ENCODE measurements around the gene SLC22A14.
"Not testable (repeated sequence)": the region's sequence is repeated elsewhere in the genome, so short reads cannot be mapped to it uniquely, and the experiment has no call there.

Gene SLC22A14

DNA sequence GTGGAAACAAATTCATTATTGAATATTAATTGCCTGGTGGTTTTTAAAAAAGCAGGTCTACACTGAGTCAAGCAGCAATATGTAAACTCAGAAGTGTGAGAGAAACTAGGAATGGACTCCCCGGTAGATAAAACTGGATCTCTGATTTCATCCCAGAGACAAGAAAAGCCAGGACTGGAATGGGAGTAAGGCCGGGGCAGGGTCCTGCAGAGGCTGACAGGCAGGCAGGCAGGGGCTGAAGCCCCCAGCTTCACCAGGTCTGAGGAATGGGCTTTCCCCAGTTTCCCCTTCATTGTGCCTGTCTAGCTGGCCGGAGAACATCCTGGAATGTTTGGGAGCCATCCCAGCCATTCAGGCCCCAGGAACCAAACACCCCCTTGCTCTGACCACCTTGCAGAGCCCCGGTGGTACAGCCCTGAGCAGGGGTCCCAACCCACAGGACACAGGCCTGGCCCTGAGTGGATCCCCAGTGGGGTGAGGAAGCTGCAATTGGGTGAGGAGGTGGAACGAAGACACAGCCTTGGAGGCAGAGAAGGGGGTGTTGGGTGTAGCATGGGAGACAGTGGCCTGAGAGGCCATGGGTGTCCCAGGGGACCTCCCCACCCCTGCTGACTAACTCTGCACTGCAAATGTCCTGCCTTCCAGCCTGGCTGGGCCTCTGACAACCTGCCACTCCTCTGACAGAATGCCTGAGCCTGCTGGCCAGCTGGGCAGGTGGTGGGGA is 32.8 kb downstream of the SLC22A14 start:
- DNase-seq: no peak

- no peak for DNase-seq
Measured at GRCh38 chr3:38315488-38316230, 33.6 kb downstream of the SLC22A14 start.

DNA sequence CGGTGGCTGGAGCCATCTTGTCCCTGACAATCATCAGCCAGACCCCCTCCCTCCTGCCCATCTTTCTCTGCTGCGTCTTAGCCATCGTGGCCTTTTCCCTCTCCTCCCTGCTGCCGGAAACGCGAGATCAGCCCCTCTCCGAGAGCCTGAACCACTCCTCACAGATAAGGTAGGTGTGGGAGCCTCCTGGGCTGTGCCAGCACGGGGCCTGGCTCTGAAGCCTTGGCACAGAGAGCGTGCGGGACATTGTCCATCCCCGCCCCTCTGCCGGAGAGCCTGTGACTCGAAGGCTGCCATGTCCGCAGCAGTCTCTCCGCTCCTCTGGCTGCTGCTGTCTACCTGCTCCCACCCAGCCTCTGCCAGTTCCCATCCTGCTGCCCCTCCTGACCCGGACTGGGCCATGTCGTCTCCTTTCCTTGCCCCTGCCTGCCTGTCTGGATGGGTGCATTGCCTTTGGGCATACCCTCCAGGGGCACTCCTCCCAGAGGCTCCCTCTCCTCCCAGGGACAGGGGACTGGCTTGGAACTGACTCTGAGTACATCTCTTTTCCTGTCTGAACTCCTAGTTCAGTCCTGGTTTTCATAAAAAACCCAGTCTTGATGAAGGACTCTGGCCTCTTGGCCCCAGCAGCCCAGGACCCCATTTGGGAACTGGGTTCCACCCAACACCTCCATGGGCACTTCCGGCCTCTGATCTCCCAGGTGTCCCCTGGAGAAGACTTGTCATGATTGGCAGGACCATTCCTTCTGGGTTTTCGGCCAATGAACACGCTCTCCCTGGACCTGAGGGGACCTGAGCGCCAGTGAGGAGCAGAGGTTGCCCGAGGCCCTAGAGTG is 34.5 kb downstream of the SLC22A14 start:
- no peak for DNase-seq

DNA sequence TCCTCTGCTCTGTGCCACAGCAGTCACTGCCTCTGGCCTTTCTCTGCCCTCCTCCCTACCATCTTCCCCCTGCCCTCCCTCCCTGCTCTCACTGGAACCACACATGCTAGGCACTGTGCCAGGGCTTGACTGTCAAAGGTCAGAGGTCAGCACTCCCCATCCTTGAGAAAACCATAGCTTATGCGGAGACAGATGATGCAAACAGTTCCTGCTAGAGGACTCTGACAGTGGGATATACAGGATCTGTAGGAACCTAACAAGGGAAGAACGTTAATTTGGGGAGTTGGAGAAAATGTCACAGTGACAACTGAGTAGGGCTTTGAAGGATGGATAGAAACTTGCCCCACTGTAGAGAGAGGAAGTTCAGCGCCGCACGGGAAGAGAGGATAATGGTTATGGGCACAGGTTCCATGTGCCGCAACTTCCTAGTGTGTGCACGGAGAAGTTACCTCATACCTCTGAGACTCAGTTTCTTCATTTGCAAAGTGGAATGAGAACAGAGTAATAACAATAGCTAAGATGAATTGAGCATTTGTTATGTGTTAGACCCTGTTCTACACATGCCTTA is 35.2 kb downstream of the SLC22A14 start:
- peak; percentile 10 for DNase-seq

GRCh38 chr3:38318766-38319671 is 36.9 kb downstream of the SLC22A14 start:
- DNase-seq: no peak

DNA sequence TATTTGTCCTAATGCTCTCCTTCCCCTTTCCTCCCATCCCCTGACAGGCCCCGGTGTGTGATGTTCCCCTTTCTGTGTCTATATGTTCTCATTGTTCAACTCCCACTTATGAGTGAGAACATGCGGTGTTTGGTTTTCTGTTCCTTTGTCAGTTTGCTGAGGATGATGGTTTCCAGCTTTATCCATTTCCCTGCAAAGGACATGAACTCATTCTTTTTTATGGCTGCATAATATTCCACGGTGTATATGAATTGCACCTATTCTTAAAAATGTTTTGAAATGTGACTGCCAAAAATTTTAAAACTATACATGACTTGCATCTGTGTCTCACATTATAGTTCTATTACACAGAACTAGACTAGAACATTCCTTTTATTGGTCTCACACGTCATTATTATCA is 38.5 kb downstream of the SLC22A14 start:
- not testable (repeated sequence) for DNase-seq

DNA sequence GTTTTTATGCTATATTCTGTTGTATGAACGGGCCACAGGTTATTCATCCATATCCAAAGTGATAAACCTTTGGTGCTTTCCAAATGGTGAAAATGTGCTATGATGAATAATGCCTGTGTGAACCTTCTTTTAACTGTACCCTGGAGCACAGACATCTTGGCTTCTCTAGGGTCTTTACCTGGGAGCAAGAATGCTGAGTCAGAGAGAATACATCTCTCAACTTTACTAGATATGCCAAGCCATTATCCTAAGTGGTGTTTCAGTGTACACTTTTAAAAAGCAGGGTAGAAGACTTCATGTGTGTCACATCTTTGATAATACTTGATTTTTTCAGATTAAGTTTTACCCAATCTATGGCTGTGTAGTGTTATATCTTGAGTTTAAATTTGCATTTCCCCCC is 41.0 kb downstream of the SLC22A14 start:
- DNase-seq: no peak

GRCh38 chr3:38325256-38325655 is 43.2 kb downstream of the SLC22A14 start:
- DNase-seq: no peak

- peak; percentile 74 for DNase-seq
Measured at GRCh38 chr3:38327335-38328009, 45.4 kb downstream of the SLC22A14 start.

DNA sequence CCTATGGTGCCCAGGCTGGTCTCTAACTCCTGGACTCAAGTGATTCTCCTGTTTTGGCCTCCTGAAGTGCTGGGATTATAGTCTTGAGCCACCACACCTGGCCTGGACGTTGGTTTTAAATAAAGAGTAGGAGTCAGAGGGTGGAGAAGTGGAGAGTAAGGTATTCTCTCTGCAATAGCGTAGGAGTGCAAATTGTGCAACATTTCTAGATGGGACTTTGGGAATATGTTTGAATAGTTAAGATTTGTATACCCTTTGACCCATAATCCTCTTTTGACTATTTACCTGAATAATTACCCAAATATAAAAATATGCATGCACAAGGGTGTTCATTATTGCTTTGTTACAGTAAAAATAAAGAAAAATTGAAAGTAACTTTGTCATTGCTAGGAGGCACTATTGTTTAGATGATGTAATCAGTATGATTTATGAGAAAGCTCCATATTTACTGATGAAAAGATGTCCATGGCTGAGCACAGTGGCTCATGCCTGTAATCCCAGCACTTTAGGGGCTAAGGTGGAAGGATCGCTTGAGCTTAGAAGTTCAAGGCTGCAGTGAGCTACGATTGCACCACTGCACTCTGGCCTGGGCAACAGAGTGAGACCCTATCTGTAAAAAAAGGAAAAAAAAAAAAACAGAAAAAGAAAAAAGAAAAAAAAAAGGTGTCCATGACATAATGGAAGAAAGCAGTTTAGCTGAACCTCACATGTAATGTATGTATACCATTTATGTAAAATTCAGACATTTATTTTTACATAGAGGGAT is 49.3 kb downstream of the SLC22A14 start:
- DNase-seq: no peak

DNA sequence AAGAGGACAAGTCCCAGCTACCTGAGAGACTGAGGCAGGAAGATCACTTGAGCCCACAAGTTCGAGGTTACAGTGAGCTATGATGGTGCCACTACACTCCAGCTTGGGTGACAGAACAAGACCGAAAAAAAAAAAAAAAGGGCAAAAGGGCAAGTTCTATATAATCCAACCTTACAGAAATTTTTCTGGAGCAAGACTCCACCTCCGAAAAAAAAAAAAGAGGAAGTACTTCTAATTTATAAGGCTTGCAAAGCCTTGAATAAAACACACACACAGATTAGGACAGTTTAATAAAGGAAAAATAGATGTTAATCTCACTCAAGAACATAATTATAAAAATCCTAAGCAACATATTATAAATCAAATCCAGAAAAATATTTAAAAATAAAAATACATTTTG is 50.1 kb downstream of the SLC22A14 start:
- peak; percentile 29 for DNase-seq

GRCh38 chr3:38334142-38335055 is 52.3 kb downstream of the SLC22A14 start:
- DNase-seq: no peak

- no peak for DNase-seq
Measured at GRCh38 chr3:38335263-38335662, 53.2 kb downstream of the SLC22A14 start.

DNA sequence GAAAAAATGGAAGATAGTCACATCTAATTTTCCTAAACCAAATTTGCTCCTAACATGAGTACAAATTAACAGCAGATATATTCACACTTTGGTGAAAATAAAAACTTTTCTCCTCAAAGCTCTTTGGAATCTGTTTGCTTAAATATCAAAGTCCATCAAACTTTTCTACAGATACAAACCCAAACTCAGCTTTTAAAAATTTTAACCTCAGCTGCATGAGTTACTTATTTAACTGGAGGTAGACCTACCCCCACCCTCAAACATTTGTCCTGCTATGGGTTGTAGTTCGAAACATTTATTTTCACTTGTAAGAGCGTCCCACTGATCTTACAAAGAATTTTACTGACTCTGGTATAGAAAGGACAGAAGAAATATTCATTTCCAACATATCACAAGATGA is 55.6 kb downstream of the SLC22A14 start:
- no peak for DNase-seq

- DNase-seq: no peak
Measured at GRCh38 chr3:38343797-38344594, 61.9 kb downstream of the SLC22A14 start.

DNA sequence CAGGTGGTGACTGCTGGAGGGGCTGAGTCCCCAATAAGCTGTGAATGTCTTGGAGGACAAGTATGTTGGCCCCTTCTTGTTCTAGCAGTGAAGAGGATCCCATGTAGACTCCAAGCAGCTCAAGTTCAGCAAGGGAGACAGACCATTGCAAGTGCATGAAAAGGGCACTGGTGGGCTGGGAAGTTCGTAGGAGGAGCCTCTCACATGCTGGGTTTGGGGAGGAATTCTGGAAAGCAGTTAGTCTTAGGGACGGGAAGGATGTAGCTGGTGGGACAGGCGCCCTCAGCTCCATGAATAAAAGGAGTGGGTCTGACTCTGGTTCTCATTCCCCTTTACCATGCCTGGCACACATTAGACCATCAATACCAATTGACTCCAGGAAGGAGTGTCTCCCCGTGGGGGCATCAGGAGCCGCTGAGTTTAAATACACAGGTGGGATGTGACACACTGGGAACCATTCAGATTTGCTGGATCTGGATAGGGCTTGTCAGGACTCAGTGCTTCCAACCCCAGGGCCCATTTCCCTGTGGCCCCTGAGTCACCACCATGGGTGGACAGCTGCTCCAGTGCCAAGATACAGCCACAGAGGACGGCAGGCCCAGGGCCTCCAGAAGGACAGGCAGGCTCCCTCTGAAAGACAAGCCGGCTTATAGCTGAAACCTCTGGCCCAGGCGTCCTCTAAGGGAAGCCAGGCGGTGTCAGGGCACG is 63.9 kb downstream of the SLC22A14 start:
- DNase-seq: no peak

- DNase-seq: peak; percentile 87
Measured at GRCh38 chr3:38346587-38347410, 64.7 kb downstream of the SLC22A14 start, which contains the start of gene XYLB. TSS of gene XYLB (plus strand) at chr3:38346785. CDS start at chr3:38346869, 84 bp downstream.

Measured in inflammatory macrophage treated with lipopolysaccharide for 4 hours (primary cell).